K562 (cell line): ENCODE data around the gene KSR2. TPM values are rescaled to one million over a fixed set of nuclear protein-coding genes. Genes with fewer than 3 reads are reported as not detected.

Source experiments
- ATAC-seq: fragments of 200-7000 bp; cut with Tn5 transposase; 3 replicates; pipeline ENCODE4 v1.9.1; 2020; ENCODE audit warnings: moderate library complexity
- BruUV-seq: library from RNA; stranded (reverse); fragments of 400-500 nt; replicated peaks from 2 replicates; lab custom pipeline; 2021; lab: Mats Ljungman, UMichigan
- CTCF ChIA-PET: fragments of 300-600 bp; formaldehyde crosslinking; extraction: SDS; loops from one replicate; lab custom pipeline; 2021; ENCODE audit warnings: low intra/inter-chr PET ratio; lab: Yijun Ruan, JAX
- POLR2A ChIA-PET: fragments of 300-600, 350-650 bp; sonication (Branson Sonifier 250); formaldehyde crosslinking; extraction: SDS; loops from one replicate; lab custom pipeline; 2021; ENCODE audit warnings: antibody characterized with exemption, inconsistent platforms; lab: Yijun Ruan, JAX
- DNase-seq, 4 experiments: peaks; one replicate each; pipeline versions ENCODE4 v3.0.0 to v3.0.0-alpha.2; 2011 to 2018; ENCODE audit warnings: low spot score in 3 of 4, mixed read lengths in 3 of 4; ENCODE audit errors: extremely low read depth in 1 of 4
- FAIRE-seq: peaks from 2 replicates; lab custom pipeline; 2011; peaks lifted over from hg19 to GRCh38; lab: Jason Lieb, UNC
- H2AFZ ChIP-seq: 2 replicates; pipeline ENCODE4 v1.6.0; 2011; ENCODE audit warnings: low read depth, low read length, control low read depth, inconsistent platforms
- H3K27ac ChIP-seq: fragments of 200-600 bp; 3 replicates; pipeline ENCODE4 v1.8.0; 2011; ENCODE audit warnings: low read depth, mild to moderate bottlenecking, control low read depth, inconsistent platforms, low read length, moderate library complexity, mixed read lengths; ENCODE audit errors: extremely low read depth
- H3K27me3 ChIP-seq, 2 experiments: fragments of 300-600 bp in 1 of 2; 2 replicates in 1 of 2; 3 replicates in 1 of 2; pipeline versions ENCODE4 v1.6.0 to v1.8.0; 2011; ENCODE audit warnings: inconsistent platforms in 2 of 2, low read length in 2 of 2, mild to moderate bottlenecking in 1 of 2, mixed read lengths in 1 of 2, moderate library complexity in 1 of 2; ENCODE audit not compliant: control insufficient read depth in 2 of 2, insufficient read depth in 2 of 2
- H3K36me3 ChIP-seq: fragments of 300-600 bp; 3 replicates; pipeline ENCODE4 v1.8.0; 2011; ENCODE audit warnings: mild to moderate bottlenecking, low read length, inconsistent platforms; ENCODE audit not compliant: control insufficient read depth, insufficient read depth
- H3K4me1 ChIP-seq, 2 experiments: fragments of 200-600 bp in 1 of 2; replicated peaks in 1 of 2; 2 replicates in 1 of 2; 3 replicates in 1 of 2; pipeline versions ENCODE4 v1.5.1 to v1.8.0; 2011; ENCODE audit warnings: inconsistent platforms in 2 of 2, low read length in 2 of 2, mild to moderate bottlenecking in 1 of 2, mixed read lengths in 1 of 2, moderate library complexity in 1 of 2; ENCODE audit not compliant: control insufficient read depth in 2 of 2, insufficient read depth in 2 of 2
- H3K4me2 ChIP-seq: 2 replicates; pipeline ENCODE4 v1.6.1; 2011; ENCODE audit warnings: low read length, control low read depth, inconsistent platforms, mixed read lengths; ENCODE audit not compliant: insufficient read depth
- H3K4me3 ChIP-seq: fragments of 200-600 bp; sonication (generic), shearing (Covaris generic); 2 replicates; pipeline ENCODE4 v1.5.1; 2016; ENCODE audit warnings: control low read depth, inconsistent platforms
- H3K79me2 ChIP-seq: fragments of 200-600 bp; 3 replicates; pipeline ENCODE4 v1.8.0; 2011; ENCODE audit warnings: low read length, inconsistent platforms; ENCODE audit not compliant: control insufficient read depth, insufficient read depth
- H3K9ac ChIP-seq, 2 experiments: 2 replicates each; pipeline versions ENCODE4 v1.6.0 to v1.6.1; 2011; ENCODE audit warnings: low read depth in 2 of 2, low read length in 2 of 2, control low read depth in 1 of 2, inconsistent platforms in 1 of 2, mild to moderate bottlenecking in 1 of 2, mixed read lengths in 1 of 2; ENCODE audit not compliant: insufficient read depth in 1 of 2
- H3K9me1 ChIP-seq: one replicate; pipeline ENCODE4 v1.6.0; 2011; ENCODE audit warnings: inconsistent platforms, mild to moderate bottlenecking, low read length, moderate library complexity; ENCODE audit not compliant: control insufficient read depth, insufficient read depth
- H3K9me3 ChIP-seq: replicated peaks from 2 replicates; pipeline ENCODE4 v1.5.1; 2011; ENCODE audit warnings: low read depth, low read length, inconsistent platforms; ENCODE audit not compliant: control insufficient read depth, insufficient read depth
- H4K20me1 ChIP-seq: replicated peaks from 2 replicates; pipeline ENCODE4 v1.6.1; 2011; ENCODE audit warnings: low read length, inconsistent platforms, mixed read lengths; ENCODE audit not compliant: control insufficient read depth, insufficient read depth
- FOXK1 ChIP-seq: sonication (generic); formaldehyde crosslinking; IDR thresholded peaks from 2 replicates; pipeline ENCODE4 v1.8.0; 2022; ENCODE audit warnings: missing genetic modification reagents, mild to moderate bottlenecking, borderline replicate concordance
- HMG20B ChIP-seq: fragments of 250-450 bp; sonication (Bioruptor Pico); IDR thresholded peaks from 2 replicates; pipeline ENCODE4 v1.5.0; 2021; ENCODE audit warnings: mild to moderate bottlenecking
- KAT8 ChIP-seq: fragments of 450-650 bp; IDR thresholded peaks from 2 replicates; pipeline ENCODE4 v1.6.1; 2016; ENCODE audit warnings: low read depth, mild to moderate bottlenecking
- MAZ ChIP-seq, 2 experiments: fragments of 450-650 bp in 1 of 2; sonication (generic) in 1 of 2; formaldehyde crosslinking; IDR thresholded peaks in 1 of 2; conservative IDR thresholded peaks in 1 of 2; 2 replicates each; pipeline versions ENCODE4 v1.4.0 to v1.5.0; 2020; ENCODE audit warnings: mild to moderate bottlenecking in 1 of 2, missing genetic modification reagents in 1 of 2
- NCOA1 ChIP-seq: fragments of 450-650 bp; IDR thresholded peaks from 2 replicates; pipeline ENCODE4 v1.6.1; 2016; ENCODE audit warnings: low read depth
- RBFOX2 ChIP-seq: fragments of 200-400 bp; formaldehyde crosslinking; IDR thresholded peaks from 2 replicates; pipeline ENCODE4 v1.6.1; 2017; ENCODE audit warnings: low read depth, mild to moderate bottlenecking, low read length, moderate library complexity
- ZBTB17 ChIP-seq: fragments of 450-650 bp; formaldehyde crosslinking; IDR thresholded peaks from 2 replicates; pipeline ENCODE4 v1.4.0; 2020; ENCODE audit warnings: mild to moderate bottlenecking
- ZKSCAN8 ChIP-seq: fragments of 200-800 bp; sonication (Bioruptor generic); IDR thresholded peaks from 2 replicates; pipeline ENCODE4 v1.6.1; 2016; ENCODE audit warnings: missing genetic modification characterization, missing compliant biosample characterization
- ZNF140 ChIP-seq: fragments of 250-450 bp; sonication (Bioruptor Pico); IDR thresholded peaks from 2 replicates; pipeline ENCODE4 v1.8.0; 2021; ENCODE audit warnings: moderate library complexity, mild to moderate bottlenecking, inconsistent platforms
- ZNF24 ChIP-seq: fragments of 450-650 bp; IDR thresholded peaks from 2 replicates; pipeline ENCODE4 v1.6.1; 2016
- ZNF76 ChIP-seq: fragments of 250-450 bp; sonication (Bioruptor Pico); IDR thresholded peaks from 2 replicates; pipeline ENCODE4 v1.4.0; 2020; ENCODE audit warnings: mild to moderate bottlenecking, moderate library complexity, borderline replicate concordance
- WGBS: fragments of 100-300 bp; shearing (Covaris generic); methylation state at CpG from one replicate; pipeline ENCODE4 v1.1.6; 2016; ENCODE audit warnings: low coverage, mixed read lengths; ENCODE audit not compliant: insufficient coverage; ENCODE audit errors: missing lambda C conversion rate; 5-methylcytosine and 5-hydroxymethylcytosine counted together
- in situ Hi-C: fragments of 300-500 bp; cut with MboI; formaldehyde crosslinking; loops from 4 replicates; pipeline ENCODE4 v1.15.0; 2018; ENCODE audit warnings: inconsistent platforms, mixed read lengths
- intact Hi-C: fragments of 100-400 bp; cut with micrococcal nuclease; formaldehyde crosslinking; loops from 2 replicates; pipeline ENCODE4 v1.14.2; 2022
- polyA plus RNA-seq, 8 experiments: library from polyadenylated mRNA; depleted of rRNA in 4 of 8; stranded (reverse) in 5 of 8; unstranded in 3 of 8; fragments of >200 nt; fragmentation: Nextera tagmentation in 2 of 8; fragmentation: Illumina TruSeq in 1 of 8; extraction: Ambion mirVana in 2 of 8; extraction: Trizol in 1 of 8; gene quantifications; 2 replicates each; pipeline versions ENCODE4 v1.2.1 to v1.2.3, GENCODE V29; 2011 to 2014; ENCODE audit warnings: inconsistent platforms in 1 of 8, missing spikeins in 1 of 8
- total RNA-seq, 7 experiments: library from RNA; depleted of rRNA in 6 of 7; stranded (reverse); fragments of >200 nt in 6 of 7; fragmentation: Illumina TruSeq in 2 of 7; extraction: Trizol in 2 of 7; gene quantifications; 2 replicates each; pipeline versions ENCODE4 v1.2.1 to v1.2.3, GENCODE V29; 2011 to 2021; ENCODE audit warnings: low replicate concordance in 1 of 7
- TF ChIP-seq, protein P1 (sequence below): sonication (generic); formaldehyde crosslinking; IDR thresholded peaks from 2 replicates; pipeline ENCODE4 v1.8.0; 2022; ENCODE audit warnings: mild to moderate bottlenecking, missing genetic modification reagents
- TF ChIP-seq, protein P2 (sequence below): fragments of 250-450 bp; sonication (Bioruptor Pico); IDR thresholded peaks from 2 replicates; pipeline ENCODE4 v1.5.0; 2021; ENCODE audit warnings: mild to moderate bottlenecking, borderline replicate concordance
- TF ChIP-seq, protein P3 (sequence below): fragments of 450-650 bp; IDR thresholded peaks from 2 replicates; pipeline ENCODE4 v1.6.1; 2017; ENCODE audit warnings: antibody characterized with exemption, mild to moderate bottlenecking

The KSR2 gene
- total and polyA plus RNA-seq, 9 of the 15 experiments (the other 6 are each of a cell fraction or from before 2014, with no cell fraction given) = not detected

DNA sequence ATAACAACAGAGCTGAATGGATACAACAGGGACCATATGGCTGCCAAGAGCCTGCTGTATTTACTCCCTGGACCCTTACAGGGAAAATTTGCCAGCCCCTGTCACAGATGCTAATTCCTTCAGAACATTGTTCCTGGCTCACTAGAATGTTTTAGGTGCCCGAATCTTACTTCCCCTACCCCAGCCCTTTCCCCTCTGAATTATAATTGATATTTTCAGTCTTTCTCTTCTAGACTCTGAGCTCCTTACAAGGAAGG is 235.3 kb downstream of the KSR2 start:
- ChIA-PET POLR2A (no interaction called here), CTCF (no interaction called here)
- Histone ChIP-seq H3K9me1 (no peaks in the 10 kb centered on the region), H2AFZ (no peak overlapping the region), H3K36me3 (no peaks in the 10 kb centered on the region), H4K20me1 (no peaks in the 10 kb centered on the region), H3K27me3 (peaks cover 8 to 29% of the 10 kb centered on the region in 2 experiments; a peak in 4 of 5 replicates), H3K27ac (no peak overlapping the region), H3K4me2 (no peak overlapping the region), H3K4me1 (no peaks in the 10 kb centered on the region), H3K4me3 (no peak overlapping the region), H3K9me3 (no peaks in the 10 kb centered on the region), H3K9ac (no peak overlapping the region), H3K79me2 (no peaks in the 10 kb centered on the region)
- DNase-seq (no peak), FAIRE-seq (no peak), ATAC-seq (no peak)
- no TSS peak for BruUV-seq
- in situ Hi-C loops = no loop called here
- intact Hi-C loops = no loop called here
- WGBS = 0% methylated on average over 1 of the region's 1 CpG
- no peak for TF ChIP-seq FOXK1 (CRISPR knock-in tag)
- no peak for TF ChIP-seq HMG20B (CRISPR knock-in tag)
- no peak for TF ChIP-seq RBFOX2
- TF ChIP-seq, protein P1, sequence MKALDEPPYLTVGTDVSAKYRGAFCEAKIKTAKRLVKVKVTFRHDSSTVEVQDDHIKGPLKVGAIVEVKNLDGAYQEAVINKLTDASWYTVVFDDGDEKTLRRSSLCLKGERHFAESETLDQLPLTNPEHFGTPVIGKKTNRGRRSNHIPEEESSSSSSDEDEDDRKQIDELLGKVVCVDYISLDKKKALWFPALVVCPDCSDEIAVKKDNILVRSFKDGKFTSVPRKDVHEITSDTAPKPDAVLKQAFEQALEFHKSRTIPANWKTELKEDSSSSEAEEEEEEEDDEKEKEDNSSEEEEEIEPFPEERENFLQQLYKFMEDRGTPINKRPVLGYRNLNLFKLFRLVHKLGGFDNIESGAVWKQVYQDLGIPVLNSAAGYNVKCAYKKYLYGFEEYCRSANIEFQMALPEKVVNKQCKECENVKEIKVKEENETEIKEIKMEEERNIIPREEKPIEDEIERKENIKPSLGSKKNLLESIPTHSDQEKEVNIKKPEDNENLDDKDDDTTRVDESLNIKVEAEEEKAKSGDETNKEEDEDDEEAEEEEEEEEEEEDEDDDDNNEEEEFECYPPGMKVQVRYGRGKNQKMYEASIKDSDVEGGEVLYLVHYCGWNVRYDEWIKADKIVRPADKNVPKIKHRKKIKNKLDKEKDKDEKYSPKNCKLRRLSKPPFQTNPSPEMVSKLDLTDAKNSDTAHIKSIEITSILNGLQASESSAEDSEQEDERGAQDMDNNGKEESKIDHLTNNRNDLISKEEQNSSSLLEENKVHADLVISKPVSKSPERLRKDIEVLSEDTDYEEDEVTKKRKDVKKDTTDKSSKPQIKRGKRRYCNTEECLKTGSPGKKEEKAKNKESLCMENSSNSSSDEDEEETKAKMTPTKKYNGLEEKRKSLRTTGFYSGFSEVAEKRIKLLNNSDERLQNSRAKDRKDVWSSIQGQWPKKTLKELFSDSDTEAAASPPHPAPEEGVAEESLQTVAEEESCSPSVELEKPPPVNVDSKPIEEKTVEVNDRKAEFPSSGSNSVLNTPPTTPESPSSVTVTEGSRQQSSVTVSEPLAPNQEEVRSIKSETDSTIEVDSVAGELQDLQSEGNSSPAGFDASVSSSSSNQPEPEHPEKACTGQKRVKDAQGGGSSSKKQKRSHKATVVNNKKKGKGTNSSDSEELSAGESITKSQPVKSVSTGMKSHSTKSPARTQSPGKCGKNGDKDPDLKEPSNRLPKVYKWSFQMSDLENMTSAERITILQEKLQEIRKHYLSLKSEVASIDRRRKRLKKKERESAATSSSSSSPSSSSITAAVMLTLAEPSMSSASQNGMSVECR = no peak
- TF ChIP-seq ZBTB17 (CRISPR knock-in tag) = no peak
- TF ChIP-seq ZNF24 = no peak
- TF ChIP-seq MAZ (CRISPR knock-in tag; conservative IDR thresholded peaks at IDR 0.05 in 1 of 2, IDR thresholded peaks at IDR 0.05 in 1 of 2) = no peak
- no peak for TF ChIP-seq NCOA1
- TF ChIP-seq ZKSCAN8 (CRISPR knock-in tag) = no peak
- no peak for TF ChIP-seq ZNF76 (CRISPR knock-in tag)
- no peak for TF ChIP-seq ZNF140 (CRISPR knock-in tag)
- TF ChIP-seq, protein P2, sequence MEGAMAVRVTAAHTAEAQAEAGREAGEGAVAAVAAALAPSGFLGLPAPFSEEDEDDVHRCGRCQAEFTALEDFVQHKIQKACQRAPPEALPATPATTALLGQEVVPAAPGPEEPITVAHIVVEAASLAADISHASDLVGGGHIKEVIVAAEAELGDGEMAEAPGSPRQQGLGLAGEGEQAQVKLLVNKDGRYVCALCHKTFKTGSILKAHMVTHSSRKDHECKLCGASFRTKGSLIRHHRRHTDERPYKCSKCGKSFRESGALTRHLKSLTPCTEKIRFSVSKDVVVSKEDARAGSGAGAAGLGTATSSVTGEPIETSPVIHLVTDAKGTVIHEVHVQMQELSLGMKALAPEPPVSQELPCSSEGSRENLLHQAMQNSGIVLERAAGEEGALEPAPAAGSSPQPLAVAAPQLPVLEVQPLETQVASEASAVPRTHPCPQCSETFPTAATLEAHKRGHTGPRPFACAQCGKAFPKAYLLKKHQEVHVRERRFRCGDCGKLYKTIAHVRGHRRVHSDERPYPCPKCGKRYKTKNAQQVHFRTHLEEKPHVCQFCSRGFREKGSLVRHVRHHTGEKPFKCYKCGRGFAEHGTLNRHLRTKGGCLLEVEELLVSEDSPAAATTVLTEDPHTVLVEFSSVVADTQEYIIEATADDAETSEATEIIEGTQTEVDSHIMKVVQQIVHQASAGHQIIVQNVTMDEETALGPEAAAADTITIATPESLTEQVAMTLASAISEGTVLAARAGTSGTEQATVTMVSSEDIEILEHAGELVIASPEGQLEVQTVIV = no peak
- no peak for TF ChIP-seq KAT8
- TF ChIP-seq, protein P3, sequence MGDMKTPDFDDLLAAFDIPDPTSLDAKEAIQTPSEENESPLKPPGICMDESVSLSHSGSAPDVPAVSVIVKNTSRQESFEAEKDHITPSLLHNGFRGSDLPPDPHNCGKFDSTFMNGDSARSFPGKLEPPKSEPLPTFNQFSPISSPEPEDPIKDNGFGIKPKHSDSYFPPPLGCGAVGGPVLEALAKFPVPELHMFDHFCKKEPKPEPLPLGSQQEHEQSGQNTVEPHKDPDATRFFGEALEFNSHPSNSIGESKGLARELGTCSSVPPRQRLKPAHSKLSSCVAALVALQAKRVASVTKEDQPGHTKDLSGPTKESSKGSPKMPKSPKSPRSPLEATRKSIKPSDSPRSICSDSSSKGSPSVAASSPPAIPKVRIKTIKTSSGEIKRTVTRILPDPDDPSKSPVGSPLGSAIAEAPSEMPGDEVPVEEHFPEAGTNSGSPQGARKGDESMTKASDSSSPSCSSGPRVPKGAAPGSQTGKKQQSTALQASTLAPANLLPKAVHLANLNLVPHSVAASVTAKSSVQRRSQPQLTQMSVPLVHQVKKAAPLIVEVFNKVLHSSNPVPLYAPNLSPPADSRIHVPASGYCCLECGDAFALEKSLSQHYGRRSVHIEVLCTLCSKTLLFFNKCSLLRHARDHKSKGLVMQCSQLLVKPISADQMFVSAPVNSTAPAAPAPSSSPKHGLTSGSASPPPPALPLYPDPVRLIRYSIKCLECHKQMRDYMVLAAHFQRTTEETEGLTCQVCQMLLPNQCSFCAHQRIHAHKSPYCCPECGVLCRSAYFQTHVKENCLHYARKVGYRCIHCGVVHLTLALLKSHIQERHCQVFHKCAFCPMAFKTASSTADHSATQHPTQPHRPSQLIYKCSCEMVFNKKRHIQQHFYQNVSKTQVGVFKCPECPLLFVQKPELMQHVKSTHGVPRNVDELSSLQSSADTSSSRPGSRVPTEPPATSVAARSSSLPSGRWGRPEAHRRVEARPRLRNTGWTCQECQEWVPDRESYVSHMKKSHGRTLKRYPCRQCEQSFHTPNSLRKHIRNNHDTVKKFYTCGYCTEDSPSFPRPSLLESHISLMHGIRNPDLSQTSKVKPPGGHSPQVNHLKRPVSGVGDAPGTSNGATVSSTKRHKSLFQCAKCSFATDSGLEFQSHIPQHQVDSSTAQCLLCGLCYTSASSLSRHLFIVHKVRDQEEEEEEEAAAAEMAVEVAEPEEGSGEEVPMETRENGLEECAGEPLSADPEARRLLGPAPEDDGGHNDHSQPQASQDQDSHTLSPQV = no peak
